Bronchial epithelial cell (primary cell): ENCODE results near the gene UFD1. TPM values are rescaled to one million over a fixed set of nuclear protein-coding genes. Genes with fewer than 3 reads are reported as not detected.

Experiments
- DNase-seq: peaks from one replicate; pipeline ENCODE4 v3.0.0-alpha.2; 2010; ENCODE audit warnings: low read depth
- FAIRE-seq: peaks from 2 replicates; lab custom pipeline; 2011; peaks lifted over from hg19 to GRCh38; lab: Jason Lieb, UNC
- H3K27me3 ChIP-seq: 2 replicates; pipeline ENCODE4 v1.5.1; 2011; ENCODE audit warnings: low read length; ENCODE audit not compliant: control insufficient read depth, insufficient read depth
- H3K36me3 ChIP-seq: 2 replicates; pipeline ENCODE4 v1.5.1; 2011; ENCODE audit warnings: low read length; ENCODE audit not compliant: control insufficient read depth, insufficient read depth
- H3K4me3 ChIP-seq: 2 replicates; pipeline ENCODE4 v1.5.1; 2011; ENCODE audit warnings: mild to moderate bottlenecking, low read depth, low read length, control low read depth
- total RNA-seq: library from RNA; depleted of rRNA; stranded (reverse); fragments of >200 nt; gene quantifications from 2 replicates; pipeline ENCODE4 v1.2.1, GENCODE V29; 2014
- TF ChIP-seq, protein P1 (sequence below): IDR thresholded peaks from 2 replicates; pipeline ENCODE4 v1.5.1; 2011; ENCODE audit warnings: mild to moderate bottlenecking, moderate library complexity, low read length, control low read depth, inconsistent platforms; ENCODE audit not compliant: insufficient read depth, severe bottlenecking

The UFD1 gene
- total RNA-seq, 1 donor from 2014 or later = 66.9 TPM

DNA sequence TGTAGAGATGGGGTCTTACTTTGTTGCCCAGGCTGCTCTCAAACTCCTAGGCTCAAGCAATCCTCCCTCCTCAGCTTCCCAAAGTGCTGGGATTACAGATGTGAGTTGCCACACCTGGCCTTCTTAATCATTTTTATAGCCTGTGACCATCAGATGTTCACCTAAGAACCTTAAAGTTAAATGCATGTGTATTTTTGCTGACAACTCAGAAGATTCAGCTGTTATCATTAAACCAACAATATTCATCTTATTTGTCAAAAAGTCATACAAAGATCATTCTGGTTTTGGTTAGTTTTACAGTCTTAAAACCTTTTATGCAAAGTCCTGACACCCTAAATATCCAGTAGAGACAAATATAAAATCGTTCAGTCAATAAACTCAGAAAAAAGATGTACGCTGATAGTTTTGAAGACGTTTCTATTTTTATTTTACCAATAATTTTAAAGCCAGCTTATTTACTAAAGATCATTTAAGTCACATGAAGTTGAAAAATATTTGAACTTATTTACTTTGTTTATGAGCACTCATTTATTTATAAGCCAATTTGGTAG lies 23.0 kb upstream of the UFD1 start:
- peaks cover 2% of the 10 kb centered on the region for H3K36me3 ChIP-seq
- H3K27me3 ChIP-seq = no peaks in the 10 kb centered on the region
- H3K4me3 ChIP-seq = no peak overlapping the region
- no peak for FAIRE-seq
- DNase-seq = no peak
- TF ChIP-seq, protein P1, sequence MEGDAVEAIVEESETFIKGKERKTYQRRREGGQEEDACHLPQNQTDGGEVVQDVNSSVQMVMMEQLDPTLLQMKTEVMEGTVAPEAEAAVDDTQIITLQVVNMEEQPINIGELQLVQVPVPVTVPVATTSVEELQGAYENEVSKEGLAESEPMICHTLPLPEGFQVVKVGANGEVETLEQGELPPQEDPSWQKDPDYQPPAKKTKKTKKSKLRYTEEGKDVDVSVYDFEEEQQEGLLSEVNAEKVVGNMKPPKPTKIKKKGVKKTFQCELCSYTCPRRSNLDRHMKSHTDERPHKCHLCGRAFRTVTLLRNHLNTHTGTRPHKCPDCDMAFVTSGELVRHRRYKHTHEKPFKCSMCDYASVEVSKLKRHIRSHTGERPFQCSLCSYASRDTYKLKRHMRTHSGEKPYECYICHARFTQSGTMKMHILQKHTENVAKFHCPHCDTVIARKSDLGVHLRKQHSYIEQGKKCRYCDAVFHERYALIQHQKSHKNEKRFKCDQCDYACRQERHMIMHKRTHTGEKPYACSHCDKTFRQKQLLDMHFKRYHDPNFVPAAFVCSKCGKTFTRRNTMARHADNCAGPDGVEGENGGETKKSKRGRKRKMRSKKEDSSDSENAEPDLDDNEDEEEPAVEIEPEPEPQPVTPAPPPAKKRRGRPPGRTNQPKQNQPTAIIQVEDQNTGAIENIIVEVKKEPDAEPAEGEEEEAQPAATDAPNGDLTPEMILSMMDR = no peak

- no peaks in the 10 kb centered on the region for H3K27me3 ChIP-seq
- TF ChIP-seq, protein P1 = no peak
- no peaks in the 10 kb centered on the region for H3K36me3 ChIP-seq
- no peak for DNase-seq
- no peak for FAIRE-seq
- no peak overlapping the region for H3K4me3 ChIP-seq
Observed at GRCh38 chr22:19499880-19500242, 20.9 kb upstream of the UFD1 start.

DNA sequence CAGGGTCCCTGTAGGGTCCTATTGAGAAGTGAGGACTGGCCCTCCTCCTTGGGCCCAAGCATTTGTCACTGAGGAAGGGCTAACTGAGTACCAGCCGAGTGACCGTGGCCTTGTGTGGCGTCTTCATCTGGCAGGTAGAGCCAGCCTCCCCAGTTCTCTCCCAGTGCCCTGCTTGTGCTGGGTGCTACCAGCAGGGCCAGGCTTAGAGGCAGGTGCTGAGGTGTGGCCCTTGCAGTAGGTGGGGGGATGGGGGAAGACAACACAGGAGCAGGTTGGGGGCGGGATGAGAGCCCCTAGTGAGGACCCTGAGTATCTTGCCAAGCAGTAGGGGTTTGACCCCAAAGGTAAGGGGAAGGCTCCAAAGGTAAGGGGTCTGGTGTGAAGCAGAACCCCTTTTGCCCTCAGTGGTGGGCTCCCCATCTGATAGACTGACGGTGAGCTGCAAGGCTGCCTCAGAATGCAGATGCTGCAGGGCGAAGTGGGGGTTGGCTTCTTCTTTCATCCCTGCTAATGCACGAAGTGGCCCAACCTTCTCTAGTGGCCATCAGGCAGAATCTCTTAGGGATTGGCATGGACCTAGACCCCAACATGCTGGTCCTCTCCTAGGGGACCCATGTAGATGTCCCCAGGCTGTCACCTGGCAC lies 20.4 kb upstream of the UFD1 start:
- FAIRE-seq = no peak

DNA sequence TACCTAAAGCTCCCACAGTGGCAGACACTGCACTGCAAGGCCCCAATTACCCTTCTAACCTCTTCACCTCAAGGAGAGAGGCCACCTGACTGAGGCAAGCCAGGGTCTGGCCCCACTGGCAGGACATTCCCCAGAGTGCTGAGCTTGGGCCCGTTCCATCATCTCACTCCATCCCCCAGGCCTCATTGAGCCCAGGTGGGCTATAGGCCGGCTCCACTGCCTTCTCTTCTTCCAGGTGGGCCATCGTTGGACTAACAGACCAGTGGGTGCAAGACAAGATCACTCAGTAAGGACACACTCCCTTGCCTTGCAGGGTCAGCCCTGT lies 19.8 kb upstream of the UFD1 start:
- TF ChIP-seq, protein P1 = no peak

More for the DNA sequence above, 20.4 kb upstream of the UFD1 start:
- Histone ChIP-seq H3K36me3 (no peaks in the 10 kb centered on the region), H3K27me3 (no peaks in the 10 kb centered on the region), H3K4me3 (no peak overlapping the region)
- DNase-seq = no peak
- TF ChIP-seq, protein P1 = no peak

DNA sequence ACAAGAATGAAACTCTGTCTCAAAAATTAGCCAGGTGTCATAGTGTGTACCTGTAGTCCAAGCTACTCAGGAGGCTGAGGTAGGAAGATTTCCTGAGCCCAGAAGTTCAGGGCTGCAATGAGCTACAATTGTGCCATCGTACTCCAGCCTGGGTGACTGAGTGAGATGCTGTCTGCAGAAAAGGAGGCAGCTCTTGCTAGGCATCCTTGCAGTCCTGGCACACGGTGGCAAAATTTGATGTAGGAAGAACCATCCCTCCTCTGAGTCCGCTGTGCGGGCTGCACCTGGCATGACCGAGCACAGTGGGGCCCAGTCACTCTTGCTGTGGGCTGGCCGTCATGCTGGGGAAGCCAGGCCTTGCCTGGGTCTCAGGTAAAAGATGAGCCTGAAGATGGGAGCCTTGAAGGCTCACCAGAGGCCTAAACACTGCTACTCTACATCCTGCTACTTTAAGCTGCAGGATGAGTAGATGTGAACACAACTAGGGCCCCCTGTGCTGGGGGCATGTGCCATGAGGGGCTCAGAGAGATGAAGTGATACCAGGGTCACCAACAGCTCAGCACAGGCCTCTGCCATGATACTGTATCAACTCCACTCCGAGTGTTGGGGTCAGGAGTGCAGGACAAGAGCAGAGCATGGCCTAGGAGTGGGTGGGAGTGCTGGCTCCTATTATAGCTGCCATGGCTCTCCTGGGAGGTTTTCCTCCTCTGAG lies 19.3 kb upstream of the UFD1 start:
- no peak for FAIRE-seq
- Histone ChIP-seq H3K27me3 (no peaks in the 10 kb centered on the region), H3K4me3 (no peak overlapping the region), H3K36me3 (no peaks in the 10 kb centered on the region)
- TF ChIP-seq, protein P1 = no peak
- no peak for DNase-seq

More for the DNA sequence above, 19.8 kb upstream of the UFD1 start:
- no peak overlapping the region for H3K4me3 ChIP-seq
- H3K36me3 ChIP-seq = no peaks in the 10 kb centered on the region
- no peak for DNase-seq
- H3K27me3 ChIP-seq = no peaks in the 10 kb centered on the region
- FAIRE-seq = no peak

GRCh38 chr22:19497245-19497644 lies 18.3 kb upstream of the UFD1 start:
- Histone ChIP-seq H3K36me3 (no peaks in the 10 kb centered on the region), H3K4me3 (no peak overlapping the region), H3K27me3 (no peaks in the 10 kb centered on the region)
- TF ChIP-seq, protein P1 = no peak
- no peak for FAIRE-seq
- peak; percentile 94 for DNase-seq
